DND-41 (cell line): ENCODE data around the gene WNT9A.
"Not testable (repeated sequence)": the region's sequence is repeated elsewhere in the genome, so short reads cannot be mapped to it uniquely, and the experiment has no call there.

Experiments used
- ATAC-seq: fragments of 200-7000 bp; cut with Tn5 transposase; 3 replicates; pipeline ENCODE4 v1.9.1; 2021; ENCODE audit warnings: low read depth; ENCODE audit not compliant: insufficient read depth
- DNase-seq: peaks from one replicate; pipeline ENCODE4 v3.0.0-alpha.2; 2020
- H2AFZ ChIP-seq: 2 replicates; pipeline ENCODE4 v1.6.0; 2012; ENCODE audit warnings: low read depth, low read length
- H3K27ac ChIP-seq: 2 replicates; pipeline ENCODE4 v1.5.1; 2012; ENCODE audit warnings: low read length, inconsistent platforms
- H3K27me3 ChIP-seq: fragments of 200-600 bp; sonication (generic); 2 replicates; pipeline ENCODE4 v1.6.0; 2012; ENCODE audit warnings: low read length, mild to moderate bottlenecking, inconsistent platforms; ENCODE audit not compliant: insufficient read depth, poor library complexity
- H3K36me3 ChIP-seq: 2 replicates; pipeline ENCODE4 v1.5.1; 2012; ENCODE audit warnings: low read length, inconsistent platforms; ENCODE audit not compliant: insufficient read depth
- H3K4me1 ChIP-seq: 2 replicates; pipeline ENCODE4 v1.5.1; 2012; ENCODE audit warnings: mild to moderate bottlenecking, low read length; ENCODE audit not compliant: insufficient read depth
- H3K4me2 ChIP-seq: 2 replicates; pipeline ENCODE4 v1.6.0; 2012; ENCODE audit warnings: mild to moderate bottlenecking, moderate library complexity, low read length, inconsistent platforms; ENCODE audit not compliant: insufficient read depth
- H3K4me3 ChIP-seq, 2 experiments: fragments of 200-600 bp in 1 of 2; shearing (Covaris generic) in 1 of 2; 2 replicates each; pipeline ENCODE4 v1.5.1; 2012 to 2016; ENCODE audit warnings: inconsistent platforms in 2 of 2, low read length in 2 of 2, mild to moderate bottlenecking in 2 of 2, low read depth in 1 of 2, moderate library complexity in 1 of 2
- H3K79me2 ChIP-seq: 2 replicates; pipeline ENCODE4 v1.6.0; 2012; ENCODE audit warnings: low read length, inconsistent platforms; ENCODE audit not compliant: insufficient read depth
- H3K9ac ChIP-seq: 2 replicates; pipeline ENCODE4 v1.6.0; 2012; ENCODE audit warnings: low read depth, mild to moderate bottlenecking, inconsistent platforms, low read length, moderate library complexity
- H3K9me3 ChIP-seq: 2 replicates; pipeline ENCODE4 v1.5.1; 2012; ENCODE audit warnings: low read length, moderate library complexity, mild to moderate bottlenecking, inconsistent platforms; ENCODE audit not compliant: insufficient read depth, severe bottlenecking
- H4K20me1 ChIP-seq: 2 replicates; pipeline ENCODE4 v1.6.0; 2012; ENCODE audit warnings: low read length; ENCODE audit not compliant: insufficient read depth
- CTCF ChIP-seq: IDR thresholded peaks from 2 replicates; pipeline ENCODE4 v1.5.1; 2012; ENCODE audit warnings: borderline replicate concordance, low read length, moderate library complexity, mild to moderate bottlenecking; ENCODE audit not compliant: poor library complexity, severe bottlenecking; ENCODE audit errors: extremely low read depth
- EZH2 ChIP-seq: IDR thresholded peaks from 3 replicates; pipeline ENCODE4 v1.6.1; 2012; ENCODE audit warnings: borderline replicate concordance, low read depth, mild to moderate bottlenecking, moderate library complexity, low read length, inconsistent platforms; ENCODE audit not compliant: severe bottlenecking

WNT9A gene

GRCh38 chr1:227970076-227970995 is 22.6 kb upstream of the WNT9A start:
- not testable (repeated sequence) for H3K4me3 ChIP-seq, H3K27ac ChIP-seq, H3K27me3 ChIP-seq, H3K36me3 ChIP-seq, DNase-seq, H4K20me1 ChIP-seq, ATAC-seq, H3K4me2 ChIP-seq, H2AFZ ChIP-seq, H3K9me3 ChIP-seq, H3K4me1 ChIP-seq, H3K79me2 ChIP-seq, H3K9ac ChIP-seq

GRCh38 chr1:227967815-227968214 is 20.1 kb upstream of the WNT9A start:
- not testable (repeated sequence) for DNase-seq, H3K27ac ChIP-seq

GRCh38 chr1:227966733-227967132 is 19.0 kb upstream of the WNT9A start:
- H3K4me2 ChIP-seq, H3K9ac ChIP-seq, H3K27me3 ChIP-seq, ATAC-seq, DNase-seq, H4K20me1 ChIP-seq, H3K36me3 ChIP-seq, H2AFZ ChIP-seq, H3K4me3 ChIP-seq, H3K79me2 ChIP-seq, H3K4me1 ChIP-seq, H3K9me3 ChIP-seq, H3K27ac ChIP-seq: not testable (repeated sequence)

More at GRCh38 chr1:227967815-227968214, 20.1 kb upstream of the WNT9A start:
- peak; percentile 31 for TF ChIP-seq CTCF
- H3K9me3 ChIP-seq, H3K9ac ChIP-seq, H3K27me3 ChIP-seq, H3K4me3 ChIP-seq, H3K4me2 ChIP-seq, H3K4me1 ChIP-seq, H4K20me1 ChIP-seq, ATAC-seq, H3K79me2 ChIP-seq, H2AFZ ChIP-seq, H3K36me3 ChIP-seq: not testable (repeated sequence)

- H3K4me3 ChIP-seq: no peak overlapping the region
- TF ChIP-seq EZH2 (no peak), CTCF (no peak)
- peaks cover 2% of the 10 kb centered on the region for H3K27me3 ChIP-seq
- no peaks in the 10 kb centered on the region for H4K20me1 ChIP-seq
- no peaks in the 10 kb centered on the region for H3K79me2 ChIP-seq
- no peak for DNase-seq
- peaks cover 15% of the 10 kb centered on the region for H3K4me1 ChIP-seq
- ATAC-seq: peak; percentile 79
- no peak overlapping the region for H3K4me2 ChIP-seq
- H3K36me3 ChIP-seq: no peaks in the 10 kb centered on the region
- no peak overlapping the region for H3K9ac ChIP-seq
- H2AFZ ChIP-seq: no peak overlapping the region
- no peaks in the 10 kb centered on the region for H3K9me3 ChIP-seq
- H3K27ac ChIP-seq: no peak overlapping the region
These were observed 14.1 kb upstream of the WNT9A start for GRCh38 chr1:227961651-227962466.
